Endothelial cell of umbilical vein (primary cell): ENCODE data around the gene ORM2. TPM values are rescaled to one million over a fixed set of nuclear protein-coding genes. Genes with fewer than 3 reads are reported as not detected.

ENCODE experiments used
- BruUV-seq: library from RNA; stranded (reverse); fragments of 400-500 nt; replicated peaks from 2 replicates; lab custom pipeline; 2021; lab: Mats Ljungman, UMichigan
- CTCF ChIA-PET: fragments of 300-600, 350-600 bp; sonication (Branson Sonifier 250); formaldehyde crosslinking; loops from one replicate; lab custom pipeline; 2021; ENCODE audit warnings: antibody characterized with exemption, inconsistent platforms; lab: Charles Lee
- POLR2A ChIA-PET: fragments of 300-600, 350-600 bp; sonication (Branson Sonifier 250); formaldehyde crosslinking; loops from one replicate; lab custom pipeline; 2021; ENCODE audit warnings: antibody characterized with exemption, inconsistent platforms; lab: Charles Lee
- DNase-seq: peaks from one replicate; pipeline ENCODE4 v3.0.0-alpha.2; 2011; ENCODE audit warnings: low read depth, low spot score
- FAIRE-seq: peaks from 2 replicates; lab custom pipeline; 2011; peaks lifted over from hg19 to GRCh38; lab: Jason Lieb, UNC
- H2AFZ ChIP-seq: 2 replicates; pipeline ENCODE4 v1.6.0; 2012; ENCODE audit warnings: low read depth, low read length, control low read depth, inconsistent platforms
- H3K27ac ChIP-seq: 2 replicates; pipeline ENCODE4 v1.5.1; 2011; ENCODE audit warnings: low read depth, mild to moderate bottlenecking, control low read depth, low read length, moderate library complexity; ENCODE audit not compliant: insufficient read depth
- H3K27me3 ChIP-seq, 2 experiments: 2 replicates each; pipeline versions ENCODE4 v1.6.0 to v1.6.1; 2011; ENCODE audit warnings: low read length in 2 of 2, mixed read lengths in 1 of 2; ENCODE audit not compliant: control insufficient read depth in 2 of 2, insufficient read depth in 2 of 2
- H3K36me3 ChIP-seq, 2 experiments: 2 replicates in 1 of 2; 3 replicates in 1 of 2; pipeline ENCODE4 v1.5.1; 2011; ENCODE audit warnings: low read length in 2 of 2, mild to moderate bottlenecking in 1 of 2, moderate library complexity in 1 of 2; ENCODE audit not compliant: control insufficient read depth in 2 of 2, insufficient read depth in 2 of 2; ENCODE audit errors: extremely low read depth in 1 of 2
- H3K4me1 ChIP-seq: 3 replicates; pipeline ENCODE4 v1.5.1; 2011; ENCODE audit warnings: mild to moderate bottlenecking, low read length; ENCODE audit not compliant: control insufficient read depth, insufficient read depth; ENCODE audit errors: extremely low read depth
- H3K4me2 ChIP-seq: 2 replicates; pipeline ENCODE4 v1.6.1; 2011; ENCODE audit warnings: low read length, control low read depth, mixed read lengths; ENCODE audit not compliant: insufficient read depth
- H3K4me3 ChIP-seq, 3 experiments: fragments of 200-600 bp in 1 of 3; sonication (generic), shearing (Covaris generic) in 1 of 3; replicated peaks in 1 of 3; 2 replicates each; pipeline ENCODE4 v1.5.1; 2011 to 2016; ENCODE audit warnings: control low read depth in 3 of 3, low read length in 3 of 3, mild to moderate bottlenecking in 2 of 3, inconsistent platforms in 1 of 3, low read depth in 1 of 3, moderate library complexity in 1 of 3; ENCODE audit not compliant: insufficient read depth in 1 of 3
- H3K79me2 ChIP-seq: 2 replicates; pipeline ENCODE4 v1.6.0; 2012; ENCODE audit warnings: low read length, inconsistent platforms; ENCODE audit not compliant: control insufficient read depth, insufficient read depth
- H3K9ac ChIP-seq: replicated peaks from 2 replicates; pipeline ENCODE3; 2011; ENCODE audit warnings: low read length, control low read depth; ENCODE audit not compliant: insufficient read depth; ENCODE audit errors: extremely low read depth
- H3K9me1 ChIP-seq: replicated peaks from 3 replicates; pipeline ENCODE4 v1.6.0; 2011; ENCODE audit warnings: mild to moderate bottlenecking, low read length; ENCODE audit not compliant: control insufficient read depth, insufficient read depth; ENCODE audit errors: extremely low read depth
- H3K9me3 ChIP-seq: replicated peaks from 2 replicates; pipeline ENCODE4 v1.5.1; 2012; ENCODE audit warnings: low read length, inconsistent platforms; ENCODE audit not compliant: control insufficient read depth, insufficient read depth
- H4K20me1 ChIP-seq: replicated peaks from 2 replicates; pipeline ENCODE3; 2011; ENCODE audit warnings: mild to moderate bottlenecking, low read length; ENCODE audit not compliant: control insufficient read depth, insufficient read depth; ENCODE audit errors: extremely low read depth
- CTCF ChIP-seq, 2 donors: IDR thresholded peaks; 1 replicate in 1 of 2; 2 replicates in 1 of 2; pipeline ENCODE4 v1.5.1; 2011; ENCODE audit warnings: low read length in 2 of 2, mild to moderate bottlenecking in 2 of 2, moderate library complexity in 2 of 2, control low read depth in 1 of 2, inconsistent platforms in 1 of 2, low read depth in 1 of 2; ENCODE audit not compliant: insufficient read depth in 1 of 2; ENCODE audit errors: extremely low read depth in 1 of 2
- EZH2 ChIP-seq: IDR thresholded peaks from 2 replicates; pipeline ENCODE4 v1.6.1; 2012; ENCODE audit warnings: borderline replicate concordance, low read depth, mild to moderate bottlenecking, moderate library complexity, low read length, inconsistent platforms; ENCODE audit not compliant: severe bottlenecking
- FOS ChIP-seq: IDR thresholded peaks from 2 replicates; pipeline ENCODE4 v1.6.1; 2011; ENCODE audit warnings: mild to moderate bottlenecking, low read length, moderate library complexity, borderline replicate concordance; ENCODE audit not compliant: insufficient read depth
- GATA2 ChIP-seq: IDR thresholded peaks from 2 replicates; pipeline ENCODE4 v1.7.0; 2011; ENCODE audit warnings: low read depth, mild to moderate bottlenecking, moderate library complexity, mixed read lengths, low read length; ENCODE audit not compliant: insufficient read length, insufficient read depth
- JUN ChIP-seq: IDR thresholded peaks from 2 replicates; pipeline ENCODE4 v1.6.1; 2011; ENCODE audit warnings: borderline replicate concordance, low read depth; ENCODE audit not compliant: insufficient read length, insufficient read depth
- MAX ChIP-seq: IDR thresholded peaks from 2 replicates; pipeline ENCODE4 v1.6.1; 2011; ENCODE audit not compliant: insufficient read depth, insufficient read length
- MYC ChIP-seq: IDR thresholded peaks from one replicate; pipeline ENCODE4 v1.6.1; 2011; ENCODE audit warnings: mild to moderate bottlenecking, low read depth, low read length
- POLR2A ChIP-seq: IDR thresholded peaks from 2 replicates; pipeline ENCODE4 v1.6.1; 2012; ENCODE audit warnings: low read depth, mild to moderate bottlenecking, control low read depth, low read length
- POLR2AphosphoS5 ChIP-seq: IDR thresholded peaks from 2 replicates; pipeline ENCODE4 v1.6.1; 2012; ENCODE audit warnings: low read depth, mild to moderate bottlenecking, control low read depth, low read length, moderate library complexity; ENCODE audit not compliant: insufficient read depth
- dilution Hi-C: fragments of 300-500 bp; cut with MboI; formaldehyde crosslinking; loops from one replicate; pipeline ENCODE4 v1.15.0; 2019; ENCODE audit warnings: low sequenced_read_pairs; ENCODE audit not compliant: extremely low pct_ligation_motif_present
- intact Hi-C: fragments of 100-400 bp; cut with micrococcal nuclease; formaldehyde crosslinking; loops from one replicate; pipeline ENCODE4 v1.10.0; 2022
- polyA plus RNA-seq, 4 experiments: library from polyadenylated mRNA; depleted of rRNA in 3 of 4; stranded (reverse) in 3 of 4; unstranded in 1 of 4; fragments of >200 nt; gene quantifications; 2 replicates each; pipeline versions ENCODE4 v1.2.1 to v1.2.3, GENCODE V29; 2011 to 2012; ENCODE audit warnings: missing spikeins in 1 of 4
- total RNA-seq: library from RNA; stranded (reverse); gene quantifications from 2 replicates; pipeline ENCODE4 v1.2.3, GENCODE V29; 2021

Gene ORM2
- total and polyA plus RNA-seq, 2 donors (not counting 3 experiments of a cell fraction or from before 2014, with no cell fraction given): not detected

GRCh38 chr9:114361542-114361941 is 31.9 kb downstream of the ORM2 start:
- dilution Hi-C loops: no loop called here
- Histone ChIP-seq H3K4me1 (no peaks in the 10 kb centered on the region), H2AFZ (no peak overlapping the region), H3K4me2 (no peak overlapping the region), H3K4me3 (no peak overlapping the region), H3K9me1 (no peaks in the 10 kb centered on the region), H3K27ac (no peak overlapping the region), H3K27me3 (no peaks in the 10 kb centered on the region), H3K9me3 (no peaks in the 10 kb centered on the region), H3K79me2 (no peaks in the 10 kb centered on the region), H4K20me1 (no peaks in the 10 kb centered on the region), H3K36me3 (peaks cover 9 to 44% of the 10 kb centered on the region in 2 experiments), H3K9ac (no peak overlapping the region)
- TF ChIP-seq FOS: no peak
- no peak for TF ChIP-seq MYC
- TF ChIP-seq GATA2: no peak
- TF ChIP-seq MAX: no peak
- no peak for TF ChIP-seq JUN
- TF ChIP-seq POLR2AphosphoS5: no peak
- TF ChIP-seq POLR2A: no peak
- FAIRE-seq: no peak
- intact Hi-C loops: no loop called here
- no TSS peak for BruUV-seq
- no peak for DNase-seq
- POLR2A ChIA-PET: no interaction called here
- CTCF ChIA-PET: no interaction called here

- Histone ChIP-seq H3K4me2 (no peak overlapping the region), H3K4me1 (no peaks in the 10 kb centered on the region), H3K9me1 (no peaks in the 10 kb centered on the region), H3K9ac (no peak overlapping the region), H3K36me3 (peaks cover 6 to 39% of the 10 kb centered on the region in 2 experiments), H2AFZ (no peak overlapping the region), H3K4me3 (no peak overlapping the region), H4K20me1 (no peaks in the 10 kb centered on the region), H3K79me2 (no peaks in the 10 kb centered on the region), H3K27me3 (no peaks in the 10 kb centered on the region), H3K9me3 (no peaks in the 10 kb centered on the region), H3K27ac (no peak overlapping the region)
- no TSS peak for BruUV-seq
- intact Hi-C loops: no loop called here
- FAIRE-seq (no peak), DNase-seq (no peak)
- ChIA-PET CTCF (no interaction called here), POLR2A (no interaction called here)
- dilution Hi-C loops: no loop called here
- TF ChIP-seq POLR2AphosphoS5 (no peak), POLR2A (no peak), FOS (no peak), GATA2 (no peak), MAX (no peak), MYC (no peak), EZH2 (no peak), CTCF (IDR thresholded peaks at IDR 0.05; ENCODE audit: extremely low read depth in 1 of 2, insufficient read depth in 1 of 2, low read depth in 1 of 2, low read length in 2 of 2) (no peak), JUN (no peak)
These were observed 32.7 kb downstream of the ORM2 start for GRCh38 chr9:114362394-114362793.
